Gastroesophageal sphincter (tissue), 4 donors: Measurements from ENCODE around the gene ZMYND11. TPM values are rescaled to one million over a fixed set of nuclear protein-coding genes. Genes with fewer than 3 reads are reported as not detected.

Experiments
- ATAC-seq: fragments of 150-250 bp; one replicate; pipeline ENCODE4 v1.9.1; 2016; ENCODE audit warnings: mild to moderate bottlenecking, moderate library complexity
- H3K27ac ChIP-seq, 4 donors: fragments of 200-600 bp; sonication (generic) in 3 of 4; 1 replicate in 3 of 4; 2 replicates in 1 of 4; pipeline ENCODE4 v1.5.1; 2016 to 2019
- H3K27me3 ChIP-seq: fragments of 200-600 bp; sonication (generic); one replicate; pipeline ENCODE4 v1.5.1; 2019
- H3K36me3 ChIP-seq, 2 donors: fragments of 200-600 bp; sonication (generic); one replicate each; pipeline ENCODE4 v1.5.1; 2019; ENCODE audit warnings: control low read depth in 1 of 2
- H3K4me1 ChIP-seq, 3 donors: fragments of 200-600 bp; sonication (generic); 1 replicate in 2 of 3; 2 replicates in 1 of 3; pipeline ENCODE4 v1.5.1; 2016 to 2019; ENCODE audit warnings: control low read depth in 2 of 3
- H3K4me3 ChIP-seq, 2 donors: fragments of 200-600 bp; sonication (generic); one replicate each; pipeline ENCODE4 v1.5.1; 2019; ENCODE audit warnings: mild to moderate bottlenecking in 1 of 2, moderate library complexity in 1 of 2
- H3K9me3 ChIP-seq, 3 donors: fragments of 200-600 bp; sonication (generic); one replicate each; pipeline ENCODE4 v1.5.1; 2017 to 2019; ENCODE audit warnings: control low read depth in 2 of 3
- EP300 ChIP-seq: sonication (generic); formaldehyde crosslinking; IDR thresholded peaks from one replicate; pipeline ENCODE4 v1.6.1; 2017; ENCODE audit warnings: antibody characterized with exemption, mild to moderate bottlenecking
- POLR2A ChIP-seq, 2 donors: fragments of 450-650 bp; IDR thresholded peaks; one replicate each; pipeline ENCODE4 v1.6.1; 2017; ENCODE audit warnings: antibody characterized with exemption in 2 of 2, mild to moderate bottlenecking in 2 of 2, moderate library complexity in 1 of 2
- POLR2AphosphoS5 ChIP-seq: sonication (generic); formaldehyde crosslinking; IDR thresholded peaks from one replicate; pipeline ENCODE4 v1.6.1; 2017; ENCODE audit warnings: antibody characterized with exemption
- WGBS, 2 donors: methylation state at CpG; one replicate each; pipeline ENCODE4 v1.1.5; 2018; ENCODE audit warnings: low coverage in 1 of 2; 5-methylcytosine and 5-hydroxymethylcytosine counted together
- total RNA-seq, 4 donors: library from RNA; depleted of rRNA; stranded (reverse); fragments of >200 nt; gene quantifications; one replicate each; pipeline ENCODE4 v1.1.0, GENCODE V29; 2016
- TF ChIP-seq, protein P1 (sequence below), 4 experiments: fragments of 200-600 bp in 2 of 4; fragments of 450-650 bp in 2 of 4; sonication (generic) in 1 of 4; IDR thresholded peaks; one replicate each; pipeline ENCODE4 v1.5.1; 2017 to 2019; ENCODE audit warnings: antibody characterized with exemption in 4 of 4, mild to moderate bottlenecking in 2 of 4, moderate library complexity in 2 of 4

Gene ZMYND11
- total RNA-seq, 4 donors from 2014 or later, result 131 to 176 (median 166) TPM

DNA sequence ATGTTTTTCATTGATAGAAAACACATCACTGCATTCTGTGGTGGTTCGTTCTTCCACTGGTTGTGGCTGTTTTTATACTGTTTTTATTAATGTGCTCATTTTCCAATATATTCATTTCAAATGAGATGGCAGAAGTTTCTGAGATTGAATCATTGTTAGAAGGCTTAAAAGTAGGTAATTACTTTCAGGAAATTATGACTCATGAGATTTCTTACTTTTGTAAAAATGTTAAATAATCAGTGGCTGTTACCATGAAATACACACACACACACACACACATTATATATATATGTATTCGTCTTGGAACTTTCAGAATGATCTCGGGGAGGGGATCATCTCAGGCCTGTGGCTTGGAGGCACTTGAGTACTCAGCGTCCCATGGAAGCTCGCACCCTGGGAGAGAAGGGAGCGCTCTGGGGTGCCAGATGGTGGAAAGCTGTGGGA is 66.1 kb downstream of the ZMYND11 start:
- peaks cover 0 to 13% (median 0%) of the 10 kb centered on the region in 3 donors for H3K4me1 ChIP-seq
- H3K27me3 ChIP-seq, result no peaks in the 10 kb centered on the region
- no peak overlapping the region for H3K4me3 ChIP-seq
- no peaks in the 10 kb centered on the region for H3K36me3 ChIP-seq
- H3K27ac ChIP-seq, result no peak overlapping the region
- H3K9me3 ChIP-seq, result no peaks in the 10 kb centered on the region
- no peak for TF ChIP-seq POLR2AphosphoS5
- TF ChIP-seq, protein P1, sequence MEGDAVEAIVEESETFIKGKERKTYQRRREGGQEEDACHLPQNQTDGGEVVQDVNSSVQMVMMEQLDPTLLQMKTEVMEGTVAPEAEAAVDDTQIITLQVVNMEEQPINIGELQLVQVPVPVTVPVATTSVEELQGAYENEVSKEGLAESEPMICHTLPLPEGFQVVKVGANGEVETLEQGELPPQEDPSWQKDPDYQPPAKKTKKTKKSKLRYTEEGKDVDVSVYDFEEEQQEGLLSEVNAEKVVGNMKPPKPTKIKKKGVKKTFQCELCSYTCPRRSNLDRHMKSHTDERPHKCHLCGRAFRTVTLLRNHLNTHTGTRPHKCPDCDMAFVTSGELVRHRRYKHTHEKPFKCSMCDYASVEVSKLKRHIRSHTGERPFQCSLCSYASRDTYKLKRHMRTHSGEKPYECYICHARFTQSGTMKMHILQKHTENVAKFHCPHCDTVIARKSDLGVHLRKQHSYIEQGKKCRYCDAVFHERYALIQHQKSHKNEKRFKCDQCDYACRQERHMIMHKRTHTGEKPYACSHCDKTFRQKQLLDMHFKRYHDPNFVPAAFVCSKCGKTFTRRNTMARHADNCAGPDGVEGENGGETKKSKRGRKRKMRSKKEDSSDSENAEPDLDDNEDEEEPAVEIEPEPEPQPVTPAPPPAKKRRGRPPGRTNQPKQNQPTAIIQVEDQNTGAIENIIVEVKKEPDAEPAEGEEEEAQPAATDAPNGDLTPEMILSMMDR (IDR thresholded peaks at IDR 0.05), result no peak
- TF ChIP-seq POLR2A (IDR thresholded peaks at IDR 0.05), result no peak
- TF ChIP-seq EP300, result no peak
- no peak for ATAC-seq
- 46 to 79% methylated on average over 1 to 6 of the region's 6 CpGs for WGBS, 2 donors

DNA sequence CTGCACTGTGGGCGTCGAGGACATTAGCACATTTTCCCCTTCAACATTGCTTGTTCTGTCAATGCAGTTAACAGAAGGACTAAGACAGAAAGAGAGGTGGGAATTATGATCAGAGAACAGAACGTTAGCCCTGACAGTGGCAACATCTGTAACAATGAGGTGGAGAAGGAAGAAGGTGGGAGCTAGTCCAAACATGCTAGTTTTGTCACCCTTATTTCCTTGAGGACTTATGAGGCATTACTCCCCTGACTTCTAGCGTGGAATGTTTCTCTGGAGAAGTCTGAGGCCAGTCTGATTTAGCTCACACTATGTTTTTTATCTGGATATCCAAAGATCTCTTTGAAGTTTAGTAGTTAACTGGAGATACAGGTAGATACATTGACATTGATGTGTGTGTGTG is 73.4 kb downstream of the ZMYND11 start:
- ATAC-seq, result no peak
- Histone ChIP-seq H3K4me1 (peaks cover 0 to 10% (median 0%) of the 10 kb centered on the region in 3 donors), H3K9me3 (no peaks in the 10 kb centered on the region), H3K36me3 (peaks cover 0 to 20% of the 10 kb centered on the region in 2 donors), H3K27ac (no peak overlapping the region), H3K4me3 (no peak overlapping the region), H3K27me3 (no peaks in the 10 kb centered on the region)
- WGBS, 2 donors, result 87 to 94% methylated on average over 4 of the region's 4 CpGs
- TF ChIP-seq POLR2AphosphoS5 (no peak), EP300 (no peak), POLR2A (IDR thresholded peaks at IDR 0.05) (no peak)
- TF ChIP-seq, protein P1 (IDR thresholded peaks at IDR 0.05), result no peak

- no peak overlapping the region for H3K4me3 ChIP-seq
- no peak overlapping the region for H3K27ac ChIP-seq
- H3K9me3 ChIP-seq, result no peaks in the 10 kb centered on the region
- H3K27me3 ChIP-seq, result no peaks in the 10 kb centered on the region
- peaks cover 0 to 10% (median 0%) of the 10 kb centered on the region in 3 donors for H3K4me1 ChIP-seq
- peaks cover 0 to 20% of the 10 kb centered on the region in 2 donors for H3K36me3 ChIP-seq
- whole genome bisulfite sequencing, 2 donors, result 83 to 100% methylated on average over 6 of the region's 6 CpGs
- ATAC-seq, result no peak
- no peak for TF ChIP-seq EP300
- TF ChIP-seq, protein P1 (IDR thresholded peaks at IDR 0.05), result peak in 1 of 4 experiments; percentile 2
- TF ChIP-seq POLR2AphosphoS5, result no peak
- no peak for TF ChIP-seq POLR2A (IDR thresholded peaks at IDR 0.05)
These were observed 74.1 kb downstream of the ZMYND11 start for GRCh38 chr10:209357-209756.

- no peak overlapping the region for H3K27ac ChIP-seq
- H3K9me3 ChIP-seq, result no peaks in the 10 kb centered on the region
- WGBS, 2 donors, result 76 to 82% methylated on average over 4 to 5 of the region's 5 CpGs
- no peak overlapping the region for H3K4me3 ChIP-seq
- no peak for ATAC-seq
- peaks cover 0 to 10% (median 0%) of the 10 kb centered on the region in 3 donors for H3K4me1 ChIP-seq
- TF ChIP-seq, protein P1 (IDR thresholded peaks at IDR 0.05), result no peak
- TF ChIP-seq POLR2AphosphoS5, result no peak
- TF ChIP-seq EP300, result no peak
- TF ChIP-seq POLR2A (IDR thresholded peaks at IDR 0.05), result no peak
- no peaks in the 10 kb centered on the region for H3K27me3 ChIP-seq
- H3K36me3 ChIP-seq, result peaks cover 0 to 21% of the 10 kb centered on the region in 2 donors
These were observed 75.0 kb downstream of the ZMYND11 start for GRCh38 chr10:210297-210696.

DNA sequence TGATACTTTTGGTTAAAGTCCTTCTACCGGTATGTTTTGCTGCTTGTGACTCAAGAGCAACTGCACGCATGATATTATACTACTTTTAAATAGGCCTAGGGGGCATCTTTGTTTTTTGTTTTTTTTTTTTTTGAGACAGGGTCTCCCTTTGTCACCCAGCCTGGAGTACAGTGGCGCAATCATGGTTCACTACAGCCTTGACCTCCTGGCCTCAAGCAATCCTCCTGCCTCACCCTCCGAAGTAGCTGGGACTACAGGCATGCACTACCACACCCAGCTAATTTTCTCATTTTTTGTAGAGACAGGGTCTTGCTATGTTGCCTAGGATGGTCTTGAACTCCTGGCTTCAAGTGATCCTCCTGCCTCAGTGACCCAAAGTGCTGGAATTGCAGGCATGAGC is 80.2 kb downstream of the ZMYND11 start:
- TF ChIP-seq EP300 (no peak), POLR2AphosphoS5 (no peak), POLR2A (IDR thresholded peaks at IDR 0.05) (no peak)
- TF ChIP-seq, protein P1 (IDR thresholded peaks at IDR 0.05), result no peak
- H3K27me3 ChIP-seq, result no peaks in the 10 kb centered on the region
- no peaks in the 10 kb centered on the region for H3K9me3 ChIP-seq
- 83 to 100% methylated on average over 4 of the region's 4 CpGs for WGBS, 2 donors
- no peak overlapping the region for H3K4me3 ChIP-seq
- H3K4me1 ChIP-seq, result peaks cover 0 to 22% (median 5%) of the 10 kb centered on the region in 3 donors
- H3K36me3 ChIP-seq, result peaks cover 0 to 24% of the 10 kb centered on the region in 2 donors
- H3K27ac ChIP-seq, result no peak overlapping the region
- no peak for ATAC-seq
